Measurements from ENCODE around the gene TATDN2.
"Not testable (repeated sequence)": the region's sequence is repeated elsewhere in the genome, so short reads cannot be mapped to it uniquely, and the experiment has no call there.

The TATDN2 gene

GRCh38 chr3:10268116-10268515, 19.9 kb downstream of the TATDN2 start:
- H2AFZ ChIP-seq (ENCODE audit: low read depth, low read length), result no peak overlapping the region
- H3K36me3 ChIP-seq (ENCODE audit: insufficient read depth, low read length), result peaks cover 55% of the 10 kb centered on the region
- no peaks in the 10 kb centered on the region for H3K9me3 ChIP-seq (ENCODE audit: low read length)
- H3K4me3 ChIP-seq (ENCODE audit: low read length), result no peak overlapping the region
- peaks cover 1% of the 10 kb centered on the region for H3K4me1 ChIP-seq (ENCODE audit: insufficient read depth, low read length)
- H3K27me3 ChIP-seq (ENCODE audit: insufficient read depth, low read length), result no peaks in the 10 kb centered on the region

GRCh38 chr3:10268930-10269329, 20.7 kb downstream of the TATDN2 start:
- H3K27me3 ChIP-seq (ENCODE audit: insufficient read depth, low read length), result no peaks in the 10 kb centered on the region
- no peak overlapping the region for H3K4me3 ChIP-seq (ENCODE audit: low read length)
- peaks cover 9% of the 10 kb centered on the region for H3K4me1 ChIP-seq (ENCODE audit: insufficient read depth, low read length)
- no peak overlapping the region for H2AFZ ChIP-seq (ENCODE audit: low read depth, low read length)
- H3K36me3 ChIP-seq (ENCODE audit: insufficient read depth, low read length), result peaks cover 56% of the 10 kb centered on the region
- H3K9me3 ChIP-seq (ENCODE audit: low read length), result no peaks in the 10 kb centered on the region

GRCh38 chr3:10269443-10269842, 21.2 kb downstream of the TATDN2 start:
- Histone ChIP-seq H2AFZ (ENCODE audit: low read depth, low read length) (no peak overlapping the region), H3K27me3 (ENCODE audit: insufficient read depth, low read length) (no peaks in the 10 kb centered on the region), H3K36me3 (ENCODE audit: insufficient read depth, low read length) (peaks cover 56% of the 10 kb centered on the region), H3K9me3 (ENCODE audit: low read length) (no peaks in the 10 kb centered on the region), H3K4me3 (ENCODE audit: low read length) (no peak overlapping the region), H3K4me1 (ENCODE audit: insufficient read depth, low read length) (peaks cover 14% of the 10 kb centered on the region)

- not testable (repeated sequence) for H3K4me3 ChIP-seq (ENCODE audit: low read length); H3K27me3 ChIP-seq (ENCODE audit: insufficient read depth, low read length); H2AFZ ChIP-seq (ENCODE audit: low read depth, low read length); H3K9me3 ChIP-seq (ENCODE audit: low read length)
- peaks cover 19% of the 10 kb centered on the region for H3K4me1 ChIP-seq (ENCODE audit: insufficient read depth, low read length)
- H3K36me3 ChIP-seq (ENCODE audit: insufficient read depth, low read length), result peaks cover 55% of the 10 kb centered on the region
These were observed 24.2 kb downstream of the TATDN2 start for GRCh38 chr3:10272476-10272875.

- peaks cover 52% of the 10 kb centered on the region for H3K36me3 ChIP-seq (ENCODE audit: insufficient read depth, low read length)
- H3K27me3 ChIP-seq (ENCODE audit: insufficient read depth, low read length), result no peaks in the 10 kb centered on the region
These were observed 24.7 kb downstream of the TATDN2 start for GRCh38 chr3:10272977-10273376.

GRCh38 chr3:10273702-10274305, 25.5 kb downstream of the TATDN2 start:
- Histone ChIP-seq H3K9me3 (ENCODE audit: low read length) (no peaks in the 10 kb centered on the region), H3K4me1 (ENCODE audit: insufficient read depth, low read length) (peaks cover 19% of the 10 kb centered on the region), H2AFZ (ENCODE audit: low read depth, low read length) (no peak overlapping the region), H3K4me3 (ENCODE audit: low read length) (no peak overlapping the region), H3K36me3 (ENCODE audit: insufficient read depth, low read length) (peaks cover 53% of the 10 kb centered on the region), H3K27me3 (ENCODE audit: insufficient read depth, low read length) (no peaks in the 10 kb centered on the region)

More at GRCh38 chr3:10272977-10273376, 24.7 kb downstream of the TATDN2 start:
- no peak overlapping the region for H2AFZ ChIP-seq (ENCODE audit: low read depth, low read length)
- peaks cover 19% of the 10 kb centered on the region for H3K4me1 ChIP-seq (ENCODE audit: insufficient read depth, low read length)
- no peak overlapping the region for H3K4me3 ChIP-seq (ENCODE audit: low read length)
- H3K9me3 ChIP-seq (ENCODE audit: low read length), result no peaks in the 10 kb centered on the region

- Histone ChIP-seq H3K36me3 (ENCODE audit: insufficient read depth, low read length) (peaks cover 54% of the 10 kb centered on the region), H3K27me3 (ENCODE audit: insufficient read depth, low read length) (no peaks in the 10 kb centered on the region), H3K4me1 (ENCODE audit: insufficient read depth, low read length) (peaks cover 19% of the 10 kb centered on the region), H3K9me3 (ENCODE audit: low read length) (no peaks in the 10 kb centered on the region), H2AFZ (ENCODE audit: low read depth, low read length) (no peak overlapping the region), H3K4me3 (ENCODE audit: low read length) (no peak overlapping the region)
These were observed 26.3 kb downstream of the TATDN2 start for GRCh38 chr3:10274601-10275000.

GRCh38 chr3:10277115-10277625, 28.9 kb downstream of the TATDN2 start:
- H3K4me1 ChIP-seq (ENCODE audit: insufficient read depth, low read length), result peaks cover 19% of the 10 kb centered on the region
- H2AFZ ChIP-seq (ENCODE audit: low read depth, low read length), result no peak overlapping the region
- peaks cover 50% of the 10 kb centered on the region for H3K36me3 ChIP-seq (ENCODE audit: insufficient read depth, low read length)
- H3K27me3 ChIP-seq (ENCODE audit: insufficient read depth, low read length), result no peaks in the 10 kb centered on the region
- H3K9me3 ChIP-seq (ENCODE audit: low read length), result no peaks in the 10 kb centered on the region
- H3K4me3 ChIP-seq (ENCODE audit: low read length), result no peak overlapping the region

GRCh38 chr3:10278501-10278900, 30.2 kb downstream of the TATDN2 start:
- H3K36me3 ChIP-seq (ENCODE audit: insufficient read depth, low read length), result peaks cover 51% of the 10 kb centered on the region

GRCh38 chr3:10279384-10280176, 31.3 kb downstream of the TATDN2 start:
- Histone ChIP-seq H3K27me3 (ENCODE audit: insufficient read depth, low read length) (no peaks in the 10 kb centered on the region), H3K4me1 (ENCODE audit: insufficient read depth, low read length) (peaks cover 3% of the 10 kb centered on the region), H2AFZ (ENCODE audit: low read depth, low read length) (no peak overlapping the region), H3K36me3 (ENCODE audit: insufficient read depth, low read length) (peaks cover 53% of the 10 kb centered on the region), H3K9me3 (ENCODE audit: low read length) (no peaks in the 10 kb centered on the region), H3K4me3 (ENCODE audit: low read length) (no peak overlapping the region)

More at GRCh38 chr3:10278501-10278900, 30.2 kb downstream of the TATDN2 start:
- Histone ChIP-seq H2AFZ (ENCODE audit: low read depth, low read length) (no peak overlapping the region), H3K4me1 (ENCODE audit: insufficient read depth, low read length) (peaks cover 14% of the 10 kb centered on the region), H3K4me3 (ENCODE audit: low read length) (no peak overlapping the region), H3K27me3 (ENCODE audit: insufficient read depth, low read length) (no peaks in the 10 kb centered on the region), H3K9me3 (ENCODE audit: low read length) (no peaks in the 10 kb centered on the region)

GRCh38 chr3:10280177-10280529, 31.9 kb downstream of the TATDN2 start:
- H3K27me3 ChIP-seq (ENCODE audit: insufficient read depth, low read length), result no peaks in the 10 kb centered on the region
- no peaks in the 10 kb centered on the region for H3K9me3 ChIP-seq (ENCODE audit: low read length)
- no peak overlapping the region for H2AFZ ChIP-seq (ENCODE audit: low read depth, low read length)
- H3K36me3 ChIP-seq (ENCODE audit: insufficient read depth, low read length), result peaks cover 53% of the 10 kb centered on the region
- no peaks in the 10 kb centered on the region for H3K4me1 ChIP-seq (ENCODE audit: insufficient read depth, low read length)
- H3K4me3 ChIP-seq (ENCODE audit: low read length), result no peak overlapping the region

GRCh38 chr3:10280571-10280970, 32.3 kb downstream of the TATDN2 start:
- no peaks in the 10 kb centered on the region for H3K4me1 ChIP-seq (ENCODE audit: insufficient read depth, low read length)
- no peaks in the 10 kb centered on the region for H3K27me3 ChIP-seq (ENCODE audit: insufficient read depth, low read length)
- peaks cover 53% of the 10 kb centered on the region for H3K36me3 ChIP-seq (ENCODE audit: insufficient read depth, low read length)
- no peak overlapping the region for H2AFZ ChIP-seq (ENCODE audit: low read depth, low read length)
- H3K9me3 ChIP-seq (ENCODE audit: low read length), result no peaks in the 10 kb centered on the region
- H3K4me3 ChIP-seq (ENCODE audit: low read length), result no peak overlapping the region

- no peaks in the 10 kb centered on the region for H3K27me3 ChIP-seq (ENCODE audit: insufficient read depth, low read length)
- peaks cover 6% of the 10 kb centered on the region for H3K4me1 ChIP-seq (ENCODE audit: insufficient read depth, low read length)
- no peaks in the 10 kb centered on the region for H3K9me3 ChIP-seq (ENCODE audit: low read length)
- no peak overlapping the region for H2AFZ ChIP-seq (ENCODE audit: low read depth, low read length)
- no peak overlapping the region for H3K4me3 ChIP-seq (ENCODE audit: low read length)
- H3K36me3 ChIP-seq (ENCODE audit: insufficient read depth, low read length), result peaks cover 45% of the 10 kb centered on the region
These were observed 33.7 kb downstream of the TATDN2 start for GRCh38 chr3:10281951-10282350.
